ENCODE results near the gene PDXK.
A peak's percentile ranks its signal among the peaks of the same experiment; 100 is the strongest.
"Not testable (repeated sequence)": the region's sequence is repeated elsewhere in the genome, so short reads cannot be mapped to it uniquely, and the experiment has no call there.

PDXK gene

DNA sequence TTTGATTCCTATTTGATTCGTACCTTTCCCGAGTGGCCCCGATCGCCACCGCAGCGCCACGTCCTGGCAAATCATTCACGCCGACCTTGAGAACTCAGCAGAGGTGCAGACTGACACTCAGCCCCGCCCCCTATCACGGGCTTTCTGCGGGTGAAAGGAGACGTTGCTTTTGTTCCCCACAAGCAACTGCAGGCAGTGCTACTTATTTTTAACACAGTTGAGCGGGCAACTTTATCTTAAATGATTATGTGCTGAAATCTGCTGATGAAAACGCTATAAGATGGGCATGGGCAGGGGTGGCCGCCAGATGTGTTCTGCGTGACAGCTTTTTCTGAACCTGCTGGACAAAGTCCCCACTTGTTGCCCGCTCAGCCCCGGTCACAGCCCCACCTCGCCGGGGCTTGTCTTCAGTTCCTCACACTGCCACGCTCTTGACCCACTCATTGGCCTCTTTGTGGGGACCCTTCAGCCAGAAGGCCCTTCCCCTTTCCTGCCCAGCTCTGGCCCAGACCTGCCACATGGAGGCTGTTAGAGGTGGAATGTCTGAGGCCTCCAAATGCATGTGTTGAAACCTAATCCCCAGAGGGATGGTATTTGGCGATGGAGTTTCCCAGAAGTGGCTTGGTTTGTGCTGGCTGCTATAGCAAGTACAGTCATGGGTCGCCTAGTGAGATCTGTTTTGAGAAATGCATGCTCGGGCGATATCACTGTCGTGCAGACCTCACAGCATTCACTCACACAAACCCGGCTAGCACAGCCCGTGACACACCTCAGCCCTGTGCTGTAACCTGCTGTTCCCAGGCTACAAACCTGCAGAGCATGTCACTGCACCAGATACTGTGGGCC, 15.7 kb upstream of the PDXK start:
- in situ Hi-C loops (cut with MboI; ENCODE audit: low sequenced_read_pairs), result no loop called here

DNA sequence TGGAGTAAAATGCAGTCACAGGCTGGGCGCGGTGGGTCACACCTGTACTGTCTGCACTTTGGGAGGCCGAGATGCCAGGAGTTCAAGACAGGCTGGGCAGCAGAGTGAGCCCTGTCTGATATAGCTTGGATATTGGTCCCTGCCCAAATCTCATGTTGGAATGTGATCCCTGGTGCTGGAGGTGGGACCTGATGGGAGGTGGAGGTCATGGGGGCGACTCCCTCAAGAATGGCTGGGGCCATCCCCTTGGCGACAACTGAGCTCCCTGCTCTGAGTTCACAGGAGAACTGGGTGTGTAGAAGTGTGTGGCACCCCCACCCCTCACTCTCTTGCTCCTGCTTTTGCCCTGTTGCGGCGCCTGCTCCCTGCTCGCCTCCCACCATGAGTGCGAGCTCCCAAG, 11.5 kb upstream of the PDXK start:
- H3K36me3 ChIP-seq (replicated peaks), result no peaks in the 10 kb centered on the region
- H3K9me3 ChIP-seq, result no peaks in the 10 kb centered on the region
- H3K27me3 ChIP-seq (ENCODE audit: low read depth), result peaks cover 2% of the 10 kb centered on the region; the same call in 1 of the 2 replicates
- peaks cover 3% of the 10 kb centered on the region; the same call in 1 of the 2 replicates for H3K4me1 ChIP-seq
- in situ Hi-C loops (cut with MboI; ENCODE audit: low sequenced_read_pairs), result no loop called here
- no peak for DNase-seq (ENCODE audit: low spot score in 2 of 2)
- no peak overlapping the region for H3K4me3 ChIP-seq

More for the DNA sequence above, 15.7 kb upstream of the PDXK start:
- no peak overlapping the region for H3K4me3 ChIP-seq
- H3K27me3 ChIP-seq (ENCODE audit: low read depth), result no peaks in the 10 kb centered on the region
- no peaks in the 10 kb centered on the region for H3K9me3 ChIP-seq
- H3K4me1 ChIP-seq, result peaks cover 3% of the 10 kb centered on the region; the same call in 1 of the 2 replicates
- H3K36me3 ChIP-seq (replicated peaks), result no peaks in the 10 kb centered on the region
- peak; percentile 15 to 70 for DNase-seq (ENCODE audit: low spot score in 2 of 2)

DNA sequence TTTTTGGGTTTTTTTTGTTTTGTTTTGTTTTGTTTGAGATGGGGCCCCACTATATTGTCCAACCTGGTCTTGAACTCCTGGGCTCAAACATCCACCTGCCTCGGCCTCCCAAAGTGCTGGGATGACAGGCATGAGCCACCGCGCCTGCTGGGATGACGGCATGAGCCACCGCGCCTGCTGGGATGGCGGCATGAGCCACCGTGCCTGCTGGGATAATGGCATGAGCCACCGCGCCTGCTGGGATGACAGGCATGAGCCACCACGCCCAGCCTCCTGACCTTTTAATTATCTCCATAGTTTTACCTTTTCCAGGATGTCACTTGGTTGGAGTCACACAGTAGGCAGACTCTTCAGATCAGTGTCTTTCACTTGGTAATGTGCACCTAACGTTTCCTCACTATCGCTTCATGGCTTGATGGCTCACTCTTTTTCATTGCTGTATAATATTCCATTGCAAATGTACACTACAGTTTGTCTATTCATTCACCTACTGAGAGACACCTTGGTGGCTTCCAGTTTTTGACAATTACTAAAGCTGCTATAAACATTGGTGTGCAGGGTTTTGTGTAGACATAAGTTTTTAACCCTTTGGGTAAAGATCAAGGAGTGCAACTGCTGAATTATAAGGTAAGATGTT, 10.1 kb upstream of the PDXK start:
- Histone ChIP-seq H3K4me1 (no peaks in the 10 kb centered on the region), H3K36me3 (replicated peaks) (no peaks in the 10 kb centered on the region), H3K27me3 (ENCODE audit: low read depth) (peaks cover 2% of the 10 kb centered on the region; the same call in 1 of the 2 replicates), H3K4me3 (no peak overlapping the region), H3K9me3 (no peaks in the 10 kb centered on the region)
- in situ Hi-C loops (cut with MboI; ENCODE audit: low sequenced_read_pairs), result no loop called here
- DNase-seq (ENCODE audit: low spot score in 2 of 2), result no peak

DNA sequence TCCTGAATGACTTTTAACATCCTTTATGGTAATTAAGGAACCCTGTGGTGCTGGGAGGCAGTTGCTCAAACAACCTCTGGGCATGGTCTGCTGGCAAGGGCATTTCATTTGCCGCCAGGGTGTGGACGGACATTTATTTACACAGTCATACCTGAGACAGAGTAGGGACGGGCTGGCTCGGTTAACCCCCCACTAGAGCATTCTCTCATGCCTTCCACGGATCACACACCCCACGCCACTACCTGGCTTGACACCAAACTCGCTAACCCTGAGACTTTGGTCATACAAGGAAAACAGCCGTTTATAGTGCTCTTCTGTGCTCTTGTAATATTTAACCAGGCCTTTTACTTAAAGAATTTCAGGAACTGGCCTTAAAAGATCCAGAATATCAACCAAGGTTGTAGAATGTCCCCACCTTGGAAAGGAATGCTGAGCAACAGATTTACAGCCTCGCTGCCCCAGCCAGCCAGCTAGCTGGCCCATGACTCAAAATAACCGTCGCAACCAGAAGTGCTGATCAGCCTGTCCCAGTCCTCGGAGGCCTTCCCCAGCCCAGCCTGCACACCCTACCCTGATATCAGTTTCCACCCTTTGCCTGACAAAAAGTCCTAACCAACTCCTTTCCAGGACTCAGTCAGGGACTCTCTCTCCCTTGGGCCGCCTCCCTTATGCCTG, 6.5 kb upstream of the PDXK start:
- in situ Hi-C loops (cut with MboI; ENCODE audit: low sequenced_read_pairs), result no loop called here
- Histone ChIP-seq H3K36me3 (replicated peaks) (no peaks in the 10 kb centered on the region), H3K4me1 (no peaks in the 10 kb centered on the region), H3K9me3 (no peaks in the 10 kb centered on the region), H3K4me3 (no peak overlapping the region), H3K27me3 (ENCODE audit: low read depth) (peaks cover 2% of the 10 kb centered on the region; the same call in 1 of the 2 replicates)
- DNase-seq (ENCODE audit: low spot score in 2 of 2), result no peak

DNA sequence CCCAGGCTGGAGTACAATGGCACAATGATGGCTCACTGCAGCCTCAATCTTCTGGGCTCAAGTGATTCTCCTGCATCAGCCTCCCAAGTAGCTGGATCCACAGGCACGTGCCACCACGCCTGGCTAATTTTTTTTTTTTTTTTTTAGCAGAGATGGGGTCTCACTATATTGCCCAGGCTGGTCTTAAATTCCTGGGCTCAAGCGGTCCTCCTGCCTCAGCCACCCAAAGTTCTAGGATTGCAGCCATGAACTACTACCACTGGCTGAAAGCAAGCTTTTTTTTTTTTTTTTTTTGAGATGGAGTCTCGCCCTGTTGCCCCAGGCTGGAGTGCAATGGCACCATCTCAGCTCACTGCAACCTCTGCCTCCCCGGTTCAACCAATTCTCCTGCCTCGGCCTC, 5.8 kb upstream of the PDXK start:
- DNase-seq (ENCODE audit: low spot score in 2 of 2); in situ Hi-C loops (cut with MboI; ENCODE audit: low sequenced_read_pairs); H3K27me3 ChIP-seq (ENCODE audit: low read depth); H3K4me3 ChIP-seq; H3K36me3 ChIP-seq (replicated peaks); H3K4me1 ChIP-seq; H3K9me3 ChIP-seq: not testable (repeated sequence)

DNA sequence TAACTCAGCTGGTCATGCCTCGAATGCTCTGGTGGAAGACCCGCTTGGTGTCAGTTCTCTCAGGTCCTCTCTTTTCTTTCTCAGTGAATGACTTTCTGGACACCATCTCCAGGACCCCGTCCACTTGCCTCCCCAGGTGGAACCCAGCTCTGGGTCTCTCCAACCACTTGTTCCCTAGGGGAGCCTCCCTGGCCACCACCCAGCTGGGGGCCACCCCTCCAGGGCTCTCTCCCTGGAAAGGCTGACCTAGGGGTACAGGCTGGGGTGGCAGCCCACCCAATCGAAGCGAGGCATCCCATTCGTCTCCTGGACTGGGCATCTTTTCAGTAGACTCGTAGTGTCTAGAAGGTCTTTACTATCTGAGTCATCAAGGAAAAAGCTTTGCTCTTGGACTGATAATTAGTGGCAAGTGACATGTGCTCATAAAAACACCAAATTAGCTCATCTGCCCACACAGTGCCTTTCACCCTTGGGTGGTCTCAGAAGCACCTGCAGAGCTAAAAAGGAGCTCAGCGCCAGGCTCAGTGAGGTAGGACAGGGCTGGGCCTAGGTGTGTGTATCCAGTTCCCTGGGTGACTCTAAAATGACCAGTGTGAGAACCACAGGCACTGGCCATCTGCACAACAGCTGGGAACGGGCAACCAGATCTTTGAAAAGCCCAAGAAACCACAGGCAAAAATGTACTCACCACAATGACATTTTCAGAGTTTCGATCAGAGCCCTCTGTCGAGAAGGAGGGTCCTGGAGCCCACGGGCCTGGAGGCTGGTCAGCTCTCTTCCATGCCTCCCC, 2.4 kb upstream of the PDXK start:
- no peaks in the 10 kb centered on the region for H3K27me3 ChIP-seq (ENCODE audit: low read depth)
- no peaks in the 10 kb centered on the region for H3K9me3 ChIP-seq
- peaks cover 5% of the 10 kb centered on the region for H3K36me3 ChIP-seq (replicated peaks)
- no peak for DNase-seq (ENCODE audit: low spot score in 2 of 2)
- no peak overlapping the region for H3K4me3 ChIP-seq
- peaks cover 6% of the 10 kb centered on the region; the same call in 1 of the 2 replicates for H3K4me1 ChIP-seq
- in situ Hi-C loops (cut with MboI; ENCODE audit: low sequenced_read_pairs), result no loop called here

DNA sequence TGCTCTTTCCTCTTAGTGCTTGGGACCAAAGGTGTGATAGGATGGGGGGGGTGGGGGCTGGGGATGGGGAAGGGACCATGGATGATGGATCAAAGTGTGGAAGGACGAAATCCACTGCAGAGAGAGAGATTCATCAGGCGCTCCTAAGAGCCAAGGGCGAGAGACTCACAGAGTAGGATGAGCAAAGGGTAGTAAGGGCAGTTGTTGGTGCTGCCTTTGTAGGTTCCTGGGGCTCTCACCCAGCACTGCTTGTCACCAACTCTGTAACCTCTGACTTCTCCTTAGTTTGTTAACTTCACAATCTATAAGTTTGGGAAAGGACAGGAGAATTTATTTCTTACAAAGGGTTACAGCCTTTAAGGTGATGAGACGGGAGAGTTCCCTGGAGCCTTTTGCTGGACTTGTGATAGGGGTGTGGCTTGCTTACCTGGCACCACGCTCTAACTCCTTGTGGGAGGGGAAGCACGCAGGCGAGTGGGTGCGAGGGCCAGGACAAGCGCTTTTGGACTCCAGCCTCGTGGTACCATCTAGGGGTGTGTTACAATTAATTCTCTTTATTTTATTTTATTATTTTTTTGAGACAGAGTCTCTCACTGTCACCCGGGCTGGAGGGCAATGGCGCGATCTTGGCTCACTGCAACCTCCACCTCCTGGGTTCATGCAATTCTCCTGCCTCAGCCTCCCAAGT, 1.6 kb upstream of the PDXK start:
- DNase-seq (ENCODE audit: low spot score in 2 of 2), result no peak
- Histone ChIP-seq H3K9me3 (no peaks in the 10 kb centered on the region), H3K36me3 (replicated peaks) (peaks cover 5% of the 10 kb centered on the region), H3K4me1 (peaks cover 6% of the 10 kb centered on the region; the same call in 1 of the 2 replicates), H3K4me3 (no peak overlapping the region), H3K27me3 (ENCODE audit: low read depth) (no peaks in the 10 kb centered on the region)
- in situ Hi-C loops (cut with MboI; ENCODE audit: low sequenced_read_pairs), result no loop called here

DNA sequence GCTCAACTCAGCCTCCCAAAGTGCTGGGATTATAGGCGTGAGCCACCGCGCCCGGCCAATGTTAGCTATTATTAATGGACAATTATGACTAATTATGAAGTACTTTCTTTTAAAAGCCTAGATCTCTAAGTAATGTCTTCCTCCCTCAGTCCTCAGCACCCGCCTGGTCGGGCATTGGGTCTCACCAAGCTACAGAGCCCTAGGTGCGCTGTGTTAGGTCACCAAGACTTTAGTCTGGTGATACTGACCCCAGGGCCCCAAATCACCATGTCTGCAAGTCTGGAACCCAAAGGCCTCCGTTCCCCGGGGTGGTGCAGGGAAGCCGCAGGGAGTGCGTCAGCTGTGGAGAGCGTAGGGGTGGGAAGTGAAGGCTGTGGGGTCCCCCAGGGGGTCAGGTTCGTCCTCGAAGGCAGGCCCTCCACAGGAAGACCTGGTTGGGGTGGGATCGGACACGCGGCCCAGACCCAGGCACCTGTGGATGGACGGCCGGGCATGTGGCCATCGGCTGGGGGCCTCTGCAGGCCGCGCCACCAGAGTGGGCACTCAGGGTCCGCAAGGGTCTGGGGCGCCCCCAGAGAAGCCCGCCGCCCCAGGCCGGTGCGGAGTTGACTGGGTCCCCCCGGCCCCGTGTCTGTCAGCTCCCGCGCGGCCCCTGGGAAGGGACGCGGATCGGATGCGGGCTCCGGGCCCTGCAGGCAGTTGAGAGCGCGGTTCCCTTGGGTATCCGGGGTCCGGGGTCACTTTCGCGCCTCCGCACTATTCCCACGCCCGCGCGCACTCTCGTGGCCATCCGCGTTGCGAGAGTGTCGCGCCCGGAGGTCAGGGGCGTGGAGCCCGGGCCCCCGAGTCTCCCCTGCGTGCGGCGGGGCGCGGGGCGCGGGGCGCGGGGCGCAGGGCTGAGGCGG, 710 bp upstream of the PDXK start:
- in situ Hi-C loops (cut with MboI; ENCODE audit: low sequenced_read_pairs), result no loop called here
- H3K27me3 ChIP-seq (ENCODE audit: low read depth), result no peaks in the 10 kb centered on the region
- DNase-seq (ENCODE audit: low spot score in 2 of 2), result no peak
- H3K4me3 ChIP-seq, result peak overlapping the region; percentile 94
- H3K4me1 ChIP-seq, result peaks cover 6% of the 10 kb centered on the region; the same call in 1 of the 2 replicates
- peaks cover 5% of the 10 kb centered on the region for H3K36me3 ChIP-seq (replicated peaks)
- H3K9me3 ChIP-seq, result no peaks in the 10 kb centered on the region

DNA sequence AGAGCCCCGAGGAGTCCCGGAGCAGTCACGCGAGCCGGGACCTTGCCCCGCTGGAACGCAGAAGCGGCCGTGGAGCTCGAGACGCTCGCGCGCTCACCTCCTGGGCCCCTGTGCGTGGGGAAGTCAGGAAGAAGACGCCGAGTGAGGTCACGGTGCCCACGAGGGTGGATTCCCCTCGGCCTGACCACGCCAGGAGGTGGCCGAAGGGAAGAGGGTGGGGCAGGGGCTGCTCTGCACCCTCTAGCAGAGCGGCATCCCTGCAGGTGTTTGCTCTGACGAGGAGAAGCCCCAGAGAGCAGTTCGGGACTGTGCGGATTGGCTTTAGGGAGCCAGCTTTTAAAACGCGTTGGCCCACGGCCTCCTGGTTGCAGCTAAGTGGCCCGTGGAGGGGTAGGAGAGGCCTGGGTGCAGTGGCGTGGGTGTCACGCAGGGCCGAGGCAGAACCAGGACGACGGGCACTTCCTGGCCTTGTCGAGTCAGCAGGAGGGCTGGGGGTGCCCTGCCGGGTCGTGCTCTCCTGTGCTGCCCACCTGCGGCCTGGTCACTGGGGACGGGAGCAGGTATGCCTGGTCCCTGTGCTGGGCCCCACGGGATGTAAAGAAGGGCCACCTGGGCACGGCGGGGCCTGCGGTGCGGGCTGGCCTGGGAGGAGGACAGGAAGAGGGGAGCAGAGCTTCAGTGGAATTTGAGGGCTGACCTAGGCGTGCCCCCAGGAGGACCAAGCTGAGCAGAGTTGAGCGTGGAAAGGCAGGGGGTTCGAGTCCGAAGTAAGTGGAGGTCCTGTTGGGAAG, 1.0 kb downstream of the PDXK start:
- Histone ChIP-seq H3K27me3 (ENCODE audit: low read depth) (no peaks in the 10 kb centered on the region), H3K4me3 (peak overlapping the region; percentile 94), H3K9me3 (no peaks in the 10 kb centered on the region), H3K36me3 (replicated peaks) (peaks cover 15% of the 10 kb centered on the region), H3K4me1 (peaks cover 6% of the 10 kb centered on the region; the same call in 1 of the 2 replicates)
- in situ Hi-C loops (cut with MboI; ENCODE audit: low sequenced_read_pairs), result loop anchor here (10.0 kb wide), 1 partner anchor 55 kb away; the partner anchor contains the start of gene CSTB
- DNase-seq (ENCODE audit: low spot score in 2 of 2), result peak in 1 of 2 experiments; percentile 38

DNA sequence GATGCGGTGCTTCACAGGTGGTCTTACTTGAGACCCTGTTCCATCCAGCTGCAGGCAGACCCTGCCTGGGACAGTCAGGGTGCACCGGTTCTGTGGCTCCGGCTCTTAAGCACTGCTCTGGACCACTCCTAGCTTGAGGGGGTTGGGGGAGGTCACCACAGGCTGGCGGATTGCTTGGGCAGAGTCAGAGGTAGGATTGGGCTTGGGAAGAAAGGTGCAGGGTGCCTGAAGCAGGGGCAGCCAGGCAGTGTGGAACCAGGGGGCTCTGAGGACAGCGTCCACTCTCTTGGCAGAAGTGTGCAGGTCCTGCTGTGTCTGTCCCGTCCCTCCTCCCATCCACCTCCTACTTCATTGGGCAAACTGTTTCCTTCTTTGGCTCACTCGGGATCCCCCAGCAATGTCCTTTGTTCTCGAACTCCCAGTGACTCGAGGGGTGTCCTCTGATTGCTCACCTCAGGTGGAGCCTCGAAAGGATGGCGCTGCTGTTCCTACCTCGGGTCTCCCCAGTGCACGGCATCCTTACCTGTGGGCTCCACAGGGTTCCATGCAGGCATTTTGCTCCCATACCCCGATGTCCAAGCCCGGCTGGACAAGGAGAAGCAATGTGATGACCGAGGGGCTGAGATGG, 1.7 kb downstream of the PDXK start:
- H3K27me3 ChIP-seq (ENCODE audit: low read depth), result no peaks in the 10 kb centered on the region
- peaks cover 6% of the 10 kb centered on the region; the same call in 1 of the 2 replicates for H3K4me1 ChIP-seq
- peaks cover 15% of the 10 kb centered on the region for H3K36me3 ChIP-seq (replicated peaks)
- H3K9me3 ChIP-seq, result no peaks in the 10 kb centered on the region
- no peak for DNase-seq (ENCODE audit: low spot score in 2 of 2)
- in situ Hi-C loops (cut with MboI; ENCODE audit: low sequenced_read_pairs), result loop anchor here (10.0 kb wide), 1 partner anchor 54 kb away; the partner anchor contains the start of gene CSTB
- H3K4me3 ChIP-seq, result peak overlapping the region; percentile 94

DNA sequence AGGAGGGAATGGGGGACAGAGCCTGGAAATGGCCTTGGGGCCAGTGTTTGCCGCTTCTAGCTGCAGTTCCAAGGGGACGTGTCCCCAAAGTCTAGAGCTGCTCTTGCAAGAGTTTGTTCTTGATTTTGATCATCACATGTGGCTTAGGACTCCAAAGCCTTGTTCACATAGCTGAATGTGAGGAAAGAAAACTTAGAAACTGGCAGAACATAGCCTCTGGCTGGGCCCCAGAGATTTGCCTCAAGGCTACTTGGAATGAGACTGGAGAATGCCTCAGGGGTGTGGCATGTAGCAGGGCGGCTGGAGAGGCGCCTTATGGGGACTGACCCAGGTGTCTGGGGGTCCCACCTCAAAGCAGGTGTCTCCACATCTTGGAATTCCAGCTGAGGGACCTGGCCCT, 2.3 kb downstream of the PDXK start:
- DNase-seq (ENCODE audit: low spot score in 2 of 2), result no peak
- Histone ChIP-seq H3K4me3 (no peak overlapping the region; the same call in 1 of the 2 replicates), H3K9me3 (no peaks in the 10 kb centered on the region), H3K27me3 (ENCODE audit: low read depth) (no peaks in the 10 kb centered on the region), H3K4me1 (peaks cover 6% of the 10 kb centered on the region; the same call in 1 of the 2 replicates), H3K36me3 (replicated peaks) (peaks cover 15% of the 10 kb centered on the region)
- in situ Hi-C loops (cut with MboI; ENCODE audit: low sequenced_read_pairs), result loop anchor here (10.0 kb wide), 1 partner anchor 54 kb away; the partner anchor contains the start of gene CSTB
